Measurements from ENCODE around the gene DOCK9. TPM values are rescaled to one million over a fixed set of nuclear protein-coding genes. Genes with fewer than 3 reads are reported as not detected.

DOCK9 gene
- total and polyA plus RNA-seq, 9 donors: 31.0 to 75.3 (median 45.4) TPM

DNA sequence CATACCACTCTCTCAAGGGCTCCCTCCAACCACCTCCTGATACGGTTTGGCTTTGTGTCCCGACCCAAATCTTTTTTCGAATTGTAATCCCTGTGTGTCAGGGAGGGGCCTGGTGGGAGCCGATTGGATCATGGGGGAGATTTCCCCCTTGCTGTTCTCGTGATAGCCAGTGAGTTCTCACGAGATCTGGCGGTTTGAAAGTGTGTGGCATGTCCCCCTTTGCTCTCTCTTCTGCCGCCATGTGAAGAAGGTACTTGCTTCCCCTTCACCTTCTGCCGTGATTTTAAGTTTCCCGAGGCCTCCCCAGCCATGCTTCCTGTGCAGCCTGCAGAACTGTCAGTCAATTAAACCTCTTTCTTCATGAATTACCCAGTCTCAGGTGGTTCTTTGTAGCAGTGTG lies 190.7 kb downstream of the DOCK9 start:
- intact Hi-C loops (cut with DNase I): no loop called here
- 78 to 80% (median 80%) methylated on average over 10 of the region's 10 CpGs for WGBS, 3 donors
- TF ChIP-seq EP300 (IDR thresholded peaks at IDR 0.05) (no peak), POLR2A (IDR thresholded peaks at IDR 0.05) (no peak)
- TF ChIP-seq, protein P1, sequence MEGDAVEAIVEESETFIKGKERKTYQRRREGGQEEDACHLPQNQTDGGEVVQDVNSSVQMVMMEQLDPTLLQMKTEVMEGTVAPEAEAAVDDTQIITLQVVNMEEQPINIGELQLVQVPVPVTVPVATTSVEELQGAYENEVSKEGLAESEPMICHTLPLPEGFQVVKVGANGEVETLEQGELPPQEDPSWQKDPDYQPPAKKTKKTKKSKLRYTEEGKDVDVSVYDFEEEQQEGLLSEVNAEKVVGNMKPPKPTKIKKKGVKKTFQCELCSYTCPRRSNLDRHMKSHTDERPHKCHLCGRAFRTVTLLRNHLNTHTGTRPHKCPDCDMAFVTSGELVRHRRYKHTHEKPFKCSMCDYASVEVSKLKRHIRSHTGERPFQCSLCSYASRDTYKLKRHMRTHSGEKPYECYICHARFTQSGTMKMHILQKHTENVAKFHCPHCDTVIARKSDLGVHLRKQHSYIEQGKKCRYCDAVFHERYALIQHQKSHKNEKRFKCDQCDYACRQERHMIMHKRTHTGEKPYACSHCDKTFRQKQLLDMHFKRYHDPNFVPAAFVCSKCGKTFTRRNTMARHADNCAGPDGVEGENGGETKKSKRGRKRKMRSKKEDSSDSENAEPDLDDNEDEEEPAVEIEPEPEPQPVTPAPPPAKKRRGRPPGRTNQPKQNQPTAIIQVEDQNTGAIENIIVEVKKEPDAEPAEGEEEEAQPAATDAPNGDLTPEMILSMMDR (IDR thresholded peaks at IDR 0.05): no peak
- no peaks in the 10 kb centered on the region for H3K9me3 ChIP-seq
- no peak overlapping the region for H3K27ac ChIP-seq
- H3K4me3 ChIP-seq: no peak overlapping the region
- no peak for DNase-seq
- H3K36me3 ChIP-seq: no peaks in the 10 kb centered on the region
- H3K27me3 ChIP-seq: no peaks in the 10 kb centered on the region
- no peaks in the 10 kb centered on the region for H3K4me1 ChIP-seq (ENCODE audit: insufficient read depth)

DNA sequence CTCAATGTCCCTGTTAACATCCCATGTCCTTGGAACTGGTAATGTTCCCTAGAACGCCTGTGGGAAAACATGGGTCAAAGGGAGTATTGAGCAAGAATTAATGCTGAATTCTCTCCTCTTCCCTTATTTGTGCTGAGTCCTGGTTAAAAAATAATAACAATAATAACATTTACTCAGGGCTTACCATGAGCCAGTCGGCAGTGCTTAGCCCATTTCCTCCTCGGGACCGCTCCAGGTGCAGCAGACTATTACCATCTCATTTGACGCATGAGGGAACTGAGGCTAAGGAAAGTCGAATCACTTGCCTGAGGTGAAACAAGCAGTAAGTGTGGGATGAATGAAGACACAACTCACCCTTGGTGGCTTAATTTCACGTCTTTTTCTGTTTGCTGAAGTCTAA lies 191.8 kb downstream of the DOCK9 start:
- intact Hi-C loops (cut with DNase I): no loop called here
- Histone ChIP-seq H3K27me3 (no peaks in the 10 kb centered on the region), H3K27ac (no peak overlapping the region), H3K36me3 (no peaks in the 10 kb centered on the region), H3K9me3 (no peaks in the 10 kb centered on the region), H3K4me1 (ENCODE audit: insufficient read depth) (no peaks in the 10 kb centered on the region), H3K4me3 (no peak overlapping the region)
- no peak for DNase-seq
- 69 to 83% (median 75%) methylated on average over 7 of the region's 7 CpGs for WGBS, 3 donors
- TF ChIP-seq, protein P1 (IDR thresholded peaks at IDR 0.05): no peak
- no peak for TF ChIP-seq POLR2A (IDR thresholded peaks at IDR 0.05)
- no peak for TF ChIP-seq EP300 (IDR thresholded peaks at IDR 0.05)

DNA sequence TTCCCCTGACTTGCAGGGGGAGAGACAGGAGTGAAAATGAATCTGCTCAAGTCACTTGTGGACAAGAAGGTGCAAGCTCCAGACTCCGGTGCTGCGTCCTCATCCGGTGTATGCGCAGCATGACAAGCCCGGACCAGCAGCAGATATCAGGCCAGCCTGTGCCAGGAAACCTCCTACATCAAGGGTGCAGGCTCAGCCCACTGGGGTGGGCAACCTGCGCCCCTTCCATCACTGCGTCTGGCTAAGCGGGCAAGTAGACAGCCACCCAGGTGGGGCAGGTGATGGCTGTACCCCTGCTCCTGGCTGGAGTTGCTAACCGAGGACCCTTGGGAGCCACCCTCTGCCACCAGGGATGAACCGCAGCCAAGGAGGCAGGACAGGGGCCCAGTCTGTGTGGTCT lies 192.5 kb downstream of the DOCK9 start:
- intact Hi-C loops (cut with DNase I): no loop called here
- Histone ChIP-seq H3K9me3 (no peaks in the 10 kb centered on the region), H3K36me3 (no peaks in the 10 kb centered on the region), H3K27me3 (no peaks in the 10 kb centered on the region), H3K27ac (no peak overlapping the region), H3K4me1 (ENCODE audit: insufficient read depth) (no peaks in the 10 kb centered on the region), H3K4me3 (no peak overlapping the region)
- TF ChIP-seq, protein P1 (IDR thresholded peaks at IDR 0.05): no peak
- no peak for TF ChIP-seq EP300 (IDR thresholded peaks at IDR 0.05)
- TF ChIP-seq POLR2A (IDR thresholded peaks at IDR 0.05): no peak
- no peak for DNase-seq
- WGBS, 3 donors: 84 to 88% (median 86%) methylated on average over 10 of the region's 10 CpGs

DNA sequence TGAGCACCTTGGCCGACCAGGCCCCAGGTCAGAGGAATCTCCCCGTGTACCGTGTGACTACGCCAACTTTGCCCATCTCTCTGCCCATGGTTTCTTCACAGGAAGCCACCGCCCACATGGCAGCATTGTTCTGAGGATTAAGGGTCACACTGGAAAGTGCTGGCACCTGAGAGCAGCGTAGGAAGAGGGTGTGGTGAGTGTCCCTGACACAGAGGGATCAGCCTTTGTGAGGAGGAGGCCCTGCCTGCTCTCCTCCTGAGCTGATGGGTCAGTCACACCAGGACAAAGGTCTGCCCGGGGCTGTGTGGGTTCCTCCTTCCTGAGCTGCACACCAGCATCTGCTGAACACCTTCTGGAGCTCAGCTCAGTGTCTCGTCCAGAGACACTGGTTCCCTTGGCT lies 193.2 kb downstream of the DOCK9 start:
- TF ChIP-seq EP300 (IDR thresholded peaks at IDR 0.05) (no peak), POLR2A (IDR thresholded peaks at IDR 0.05) (no peak)
- TF ChIP-seq, protein P1 (IDR thresholded peaks at IDR 0.05): no peak
- WGBS, 3 donors: 81 to 87% (median 84%) methylated on average over 8 of the region's 8 CpGs

More for the DNA sequence above, 193.2 kb downstream of the DOCK9 start:
- Histone ChIP-seq H3K9me3 (no peaks in the 10 kb centered on the region), H3K27ac (no peak overlapping the region), H3K27me3 (no peaks in the 10 kb centered on the region), H3K36me3 (no peaks in the 10 kb centered on the region), H3K4me1 (ENCODE audit: insufficient read depth) (no peaks in the 10 kb centered on the region), H3K4me3 (no peak overlapping the region)
- no peak for DNase-seq
- intact Hi-C loops (cut with DNase I): no loop called here

Data from ovary (tissue), 9 donors.